SH-SY5Y (cell line): Measurements from ENCODE around the gene PPP3R1.
A peak's percentile ranks its signal among the peaks of the same experiment; 100 is the strongest.

ENCODE experiments used
- GATA2 ChIP-seq: IDR thresholded peaks from 2 replicates; pipeline ENCODE4 v1.6.1; 2011; ENCODE audit warnings: mild to moderate bottlenecking, low read depth, low read length
- GATA3 ChIP-seq: IDR thresholded peaks from 2 replicates; pipeline ENCODE4 v1.6.1; 2011; ENCODE audit warnings: low read depth, mild to moderate bottlenecking, low read length, moderate library complexity

PPP3R1 gene

GRCh38 chr2:68169308-68169707 lies 83.0 kb downstream of the PPP3R1 start:
- TF ChIP-seq GATA3 = no peak
- TF ChIP-seq GATA2 = no peak

GRCh38 chr2:68167186-68167585 lies 85.1 kb downstream of the PPP3R1 start:
- no peak for TF ChIP-seq GATA3
- no peak for TF ChIP-seq GATA2

GRCh38 chr2:68163641-68164040 lies 88.7 kb downstream of the PPP3R1 start:
- TF ChIP-seq GATA3 = no peak
- no peak for TF ChIP-seq GATA2

- TF ChIP-seq GATA3 (no peak), GATA2 (no peak)
Observed at GRCh38 chr2:68158134-68158447, 94.2 kb downstream of the PPP3R1 start.

- no peak for TF ChIP-seq GATA2
- no peak for TF ChIP-seq GATA3
Observed at GRCh38 chr2:68157402-68158133, 94.8 kb downstream of the PPP3R1 start, which contains the start of gene PNO1. Gene PNO1, plus strand, starts transcription at chr2:68157888. Its CDS starts 47 bp downstream, at chr2:68157935.

GRCh38 chr2:68157002-68157401 lies 95.3 kb downstream of the PPP3R1 start:
- TF ChIP-seq GATA3 (no peak), GATA2 (no peak)

- TF ChIP-seq GATA3 (no peak), GATA2 (no peak)
Observed at GRCh38 chr2:68156419-68156818, 95.9 kb downstream of the PPP3R1 start.

GRCh38 chr2:68155618-68156017 lies 96.7 kb downstream of the PPP3R1 start:
- TF ChIP-seq GATA3 (no peak), GATA2 (no peak)

- no peak for TF ChIP-seq GATA3
- TF ChIP-seq GATA2 = no peak
Observed at GRCh38 chr2:68152681-68153347, 99.5 kb downstream of the PPP3R1 start.

- no peak for TF ChIP-seq GATA3
- no peak for TF ChIP-seq GATA2
Observed at GRCh38 chr2:68151037-68151436, 101.3 kb downstream of the PPP3R1 start.

GRCh38 chr2:68141875-68142274 lies 110.5 kb downstream of the PPP3R1 start:
- TF ChIP-seq GATA2 (no peak), GATA3 (no peak)

- TF ChIP-seq GATA2 (no peak), GATA3 (no peak)
Observed at GRCh38 chr2:68135448-68136320, 116.6 kb downstream of the PPP3R1 start.

GRCh38 chr2:68134554-68134953 lies 117.8 kb downstream of the PPP3R1 start:
- TF ChIP-seq GATA3 (no peak), GATA2 (no peak)

- TF ChIP-seq GATA3 (peak; percentile 75), GATA2 (peak; percentile 73; the same call in 1 of the 2 replicates)
Observed at GRCh38 chr2:68134120-68134519, 118.2 kb downstream of the PPP3R1 start.
